GM12865 (cell line): Measurements from ENCODE around the gene DIP2B.
A peak's percentile ranks its signal among the peaks of the same experiment; 100 is the strongest.
"Not testable (repeated sequence)": the region's sequence is repeated elsewhere in the genome, so short reads cannot be mapped to it uniquely, and the experiment has no call there.

Experiments used
- DNase-seq: peaks from one replicate; pipeline ENCODE4 v3.0.0; 2010; ENCODE audit warnings: low read depth
- H3K4me3 ChIP-seq: 2 replicates; pipeline ENCODE4 v1.5.1; 2011; ENCODE audit warnings: mild to moderate bottlenecking, low read depth, low read length, control low read depth
- TF ChIP-seq, protein P1 (sequence below): IDR thresholded peaks from 2 replicates; pipeline ENCODE4 v1.5.1; 2011; ENCODE audit warnings: low read length, control low read depth, low read depth, inconsistent platforms; ENCODE audit not compliant: insufficient read depth; ENCODE audit errors: missing control alignments

DIP2B gene

GRCh38 chr12:50483488-50483887, 21.3 kb upstream of the DIP2B start:
- no peak for DNase-seq
- no peak overlapping the region for H3K4me3 ChIP-seq
- TF ChIP-seq, protein P1, sequence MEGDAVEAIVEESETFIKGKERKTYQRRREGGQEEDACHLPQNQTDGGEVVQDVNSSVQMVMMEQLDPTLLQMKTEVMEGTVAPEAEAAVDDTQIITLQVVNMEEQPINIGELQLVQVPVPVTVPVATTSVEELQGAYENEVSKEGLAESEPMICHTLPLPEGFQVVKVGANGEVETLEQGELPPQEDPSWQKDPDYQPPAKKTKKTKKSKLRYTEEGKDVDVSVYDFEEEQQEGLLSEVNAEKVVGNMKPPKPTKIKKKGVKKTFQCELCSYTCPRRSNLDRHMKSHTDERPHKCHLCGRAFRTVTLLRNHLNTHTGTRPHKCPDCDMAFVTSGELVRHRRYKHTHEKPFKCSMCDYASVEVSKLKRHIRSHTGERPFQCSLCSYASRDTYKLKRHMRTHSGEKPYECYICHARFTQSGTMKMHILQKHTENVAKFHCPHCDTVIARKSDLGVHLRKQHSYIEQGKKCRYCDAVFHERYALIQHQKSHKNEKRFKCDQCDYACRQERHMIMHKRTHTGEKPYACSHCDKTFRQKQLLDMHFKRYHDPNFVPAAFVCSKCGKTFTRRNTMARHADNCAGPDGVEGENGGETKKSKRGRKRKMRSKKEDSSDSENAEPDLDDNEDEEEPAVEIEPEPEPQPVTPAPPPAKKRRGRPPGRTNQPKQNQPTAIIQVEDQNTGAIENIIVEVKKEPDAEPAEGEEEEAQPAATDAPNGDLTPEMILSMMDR = no peak

GRCh38 chr12:50488801-50489200, 16.0 kb upstream of the DIP2B start:
- no peak for DNase-seq
- TF ChIP-seq, protein P1 = no peak
- H3K4me3 ChIP-seq = no peak overlapping the region

DNA sequence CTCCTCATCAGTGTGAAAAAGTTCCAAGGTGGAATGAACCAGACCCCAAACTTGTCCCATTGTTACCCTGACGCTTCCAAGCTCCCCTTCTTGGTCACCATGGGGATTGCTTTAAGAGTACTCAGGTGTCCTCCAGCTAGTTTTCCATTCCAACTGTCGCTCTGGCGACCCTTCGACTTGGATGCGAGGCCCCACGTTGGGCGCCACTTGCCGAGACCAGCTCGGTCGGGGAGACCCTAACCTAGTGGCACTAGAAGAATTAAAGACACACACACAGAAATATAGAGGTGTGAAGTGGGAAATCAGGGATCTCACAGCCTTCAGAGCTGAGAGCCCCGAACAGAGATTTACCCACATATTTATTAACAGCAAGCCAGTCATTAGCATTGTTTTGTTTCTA, 6.7 kb upstream of the DIP2B start:
- not testable (repeated sequence) for DNase-seq, H3K4me3 ChIP-seq

DNA sequence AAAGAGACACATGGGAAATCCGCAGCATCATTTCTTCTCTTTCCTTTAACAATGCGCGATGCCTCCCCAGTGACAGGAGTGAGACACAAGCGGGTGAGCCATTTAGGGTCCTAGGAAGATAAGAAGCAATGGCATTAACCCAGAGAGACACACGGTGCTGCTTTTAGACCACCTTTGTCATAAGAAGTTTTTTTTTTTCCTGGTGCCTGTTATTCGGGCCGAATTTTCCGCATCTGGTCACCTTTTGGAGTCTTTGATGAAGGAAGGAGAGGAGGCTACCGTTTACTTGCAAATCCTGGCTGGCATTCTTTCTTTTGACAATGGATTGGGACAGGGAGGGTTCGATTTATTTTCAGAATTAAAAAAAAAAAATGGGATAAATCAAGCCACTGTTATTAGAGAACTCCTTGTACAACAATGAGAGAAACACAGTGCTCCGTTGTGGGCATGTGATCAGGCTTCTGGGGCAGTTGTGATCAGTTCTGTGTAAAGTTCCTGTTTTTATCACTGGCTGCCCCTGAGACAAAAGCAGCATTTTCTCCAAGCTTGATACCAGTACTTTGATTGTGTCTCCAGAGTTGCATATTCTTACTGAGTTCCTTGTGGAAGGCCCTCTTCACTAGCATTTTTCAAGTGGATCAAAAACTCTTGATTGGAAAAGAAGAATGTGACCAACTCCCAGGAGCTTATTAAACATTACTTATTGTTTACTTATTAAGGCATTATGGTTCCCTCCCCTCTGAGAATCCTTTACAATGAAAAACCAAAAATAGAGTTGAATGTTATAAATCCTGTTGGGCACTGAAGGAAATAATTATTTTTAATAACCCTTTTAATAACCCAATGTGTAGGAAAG, 1.1 kb downstream of the DIP2B start:
- DNase-seq = peak; percentile 51
- H3K4me3 ChIP-seq = peak overlapping the region; percentile 76
- TF ChIP-seq, protein P1 = no peak

GRCh38 chr12:50506753-50507473, 2.1 kb downstream of the DIP2B start:
- H3K4me3 ChIP-seq = peak overlapping the region; percentile 76
- TF ChIP-seq, protein P1 = no peak
- DNase-seq = no peak

GRCh38 chr12:50507474-50507838, 2.7 kb downstream of the DIP2B start:
- TF ChIP-seq, protein P1 = no peak
- DNase-seq = no peak
- H3K4me3 ChIP-seq = no peak overlapping the region

GRCh38 chr12:50507930-50508329, 3.1 kb downstream of the DIP2B start:
- no peak overlapping the region for H3K4me3 ChIP-seq
- no peak for DNase-seq
- TF ChIP-seq, protein P1 = no peak
